ENCODE results near the gene AGRN. TPM values are rescaled to one million over a fixed set of nuclear protein-coding genes. Genes with fewer than 3 reads are reported as not detected.
A peak's percentile ranks its signal among the peaks of the same experiment; 100 is the strongest.

The AGRN gene
- total RNA-seq, 2 experiments from 2014 or later = 12.4 to 14.6 TPM

GRCh38 chr1:1034439-1034781 lies 14.5 kb downstream of the AGRN start:
- ChIA-PET CTCF (interaction anchor here (0.6 to 4.0 kb wide), 6 partner anchors 16 to 83 kb away, joined by 3 to 52 read pairs (median 6); partner anchors contain the start of gene AGRN), POLR2A (no interaction called here)
- Mint-ChIP-seq H3K36me3 (ENCODE audit: low read depth) (peaks cover 2% of the 10 kb centered on the region), H3K27me3 (ENCODE audit: low read depth) (peaks cover 2% of the 10 kb centered on the region), H3K27ac (no peak overlapping the region), H3K9me3 (ENCODE audit: insufficient read depth) (no peaks in the 10 kb centered on the region), H3K4me3 (peak overlapping the region; percentile 56), H3K4me1 (ENCODE audit: low read depth) (peaks cover 25% of the 10 kb centered on the region)
- no peak for ATAC-seq
- DNase-seq = no peak

- Mint-ChIP-seq H3K36me3 (ENCODE audit: low read depth) (peaks cover 2% of the 10 kb centered on the region), H3K27ac (no peak overlapping the region), H3K9me3 (ENCODE audit: insufficient read depth) (no peaks in the 10 kb centered on the region), H3K4me1 (ENCODE audit: low read depth) (peaks cover 32% of the 10 kb centered on the region), H3K4me3 (no peak overlapping the region), H3K27me3 (ENCODE audit: low read depth) (peaks cover 2% of the 10 kb centered on the region)
- POLR2A ChIA-PET = no interaction called here
- CTCF ChIA-PET = interaction anchor here (1.6 kb wide), 1 partner anchor 51 kb away, joined by 4 read pairs; no protein-coding TSS in a partner anchor
- no peak for ATAC-seq
- no peak for DNase-seq
Observed at GRCh38 chr1:1035291-1035943, 15.5 kb downstream of the AGRN start.

- peaks cover 2% of the 10 kb centered on the region for H3K36me3 Mint-ChIP-seq (ENCODE audit: low read depth)
- peaks cover 2% of the 10 kb centered on the region for H3K27me3 Mint-ChIP-seq (ENCODE audit: low read depth)
- H3K4me3 Mint-ChIP-seq = no peak overlapping the region
- no peak overlapping the region for H3K27ac Mint-ChIP-seq
- H3K9me3 Mint-ChIP-seq (ENCODE audit: insufficient read depth) = no peaks in the 10 kb centered on the region
- POLR2A ChIA-PET = interaction anchor here (1.7 to 3.4 kb wide), 3 partner anchors 18 to 26 kb away, joined by 4 to 26 read pairs (median 13); partner anchors contain the start of gene AGRN
- peaks cover 27% of the 10 kb centered on the region for H3K4me1 Mint-ChIP-seq (ENCODE audit: low read depth)
- CTCF ChIA-PET = interaction anchor here (0.6 to 4.2 kb wide), 3 partner anchors 19 to 26 kb away, joined by 3 to 27 read pairs (median 16); no protein-coding TSS in a partner anchor
- no peak for ATAC-seq
- DNase-seq = no peak
Observed at GRCh38 chr1:1037366-1038327, 17.7 kb downstream of the AGRN start.

- H3K4me1 Mint-ChIP-seq (ENCODE audit: low read depth) = peaks cover 27% of the 10 kb centered on the region
- DNase-seq (no peak), ATAC-seq (no peak)
- CTCF ChIA-PET = interaction anchor here (1.9 to 4.2 kb wide), 4 partner anchors 20 to 37 kb away, joined by 7 to 27 read pairs (median 13); no protein-coding TSS in a partner anchor
- POLR2A ChIA-PET = interaction anchor here (1.7 to 3.4 kb wide), 4 partner anchors 19 to 25 kb away, joined by 4 to 26 read pairs (median 16); partner anchors contain the start of genes AGRN and ISG15
- H3K27me3 Mint-ChIP-seq (ENCODE audit: low read depth) = peaks cover 2% of the 10 kb centered on the region
- H3K36me3 Mint-ChIP-seq (ENCODE audit: low read depth) = peaks cover 5% of the 10 kb centered on the region
- H3K4me3 Mint-ChIP-seq = no peak overlapping the region
- no peaks in the 10 kb centered on the region for H3K9me3 Mint-ChIP-seq (ENCODE audit: insufficient read depth)
- H3K27ac Mint-ChIP-seq = peak overlapping the region; percentile 52
Observed at GRCh38 chr1:1038694-1039093, 18.8 kb downstream of the AGRN start.

GRCh38 chr1:1039145-1039910 lies 19.4 kb downstream of the AGRN start:
- Mint-ChIP-seq H3K9me3 (ENCODE audit: insufficient read depth) (no peaks in the 10 kb centered on the region), H3K27ac (peak overlapping the region; percentile 58), H3K27me3 (ENCODE audit: low read depth) (peaks cover 2% of the 10 kb centered on the region), H3K4me3 (peak overlapping the region; percentile 49), H3K4me1 (ENCODE audit: low read depth) (peaks cover 27% of the 10 kb centered on the region), H3K36me3 (ENCODE audit: low read depth) (peaks cover 5% of the 10 kb centered on the region)
- DNase-seq = peak; percentile 52
- ChIA-PET CTCF (interaction anchor here (1.0 to 4.2 kb wide), 9 partner anchors 20 to 82 kb away, joined by 3 to 27 read pairs (median 9); partner anchors contain the start of gene ISG15), POLR2A (interaction anchor here (0.8 to 3.4 kb wide), 6 partner anchors 20 to 211 kb away, joined by 3 to 26 read pairs (median 8); partner anchors contain the start of genes AGRN and ISG15)
- ATAC-seq = no peak

- Mint-ChIP-seq H3K36me3 (ENCODE audit: low read depth) (peaks cover 5% of the 10 kb centered on the region), H3K4me3 (peak overlapping the region; percentile 49), H3K4me1 (ENCODE audit: low read depth) (peaks cover 27% of the 10 kb centered on the region), H3K27ac (peak overlapping the region; percentile 58), H3K9me3 (ENCODE audit: insufficient read depth) (no peaks in the 10 kb centered on the region), H3K27me3 (ENCODE audit: low read depth) (peaks cover 2% of the 10 kb centered on the region)
- ChIA-PET POLR2A (interaction anchor here (0.6 to 3.4 kb wide), 7 partner anchors 14 to 210 kb away, joined by 3 to 26 read pairs (median 4); partner anchors contain the start of genes AGRN and ISG15), CTCF (interaction anchor here (0.9 to 4.2 kb wide), 11 partner anchors 17 to 81 kb away, joined by 3 to 27 read pairs (median 7); partner anchors contain the start of gene ISG15)
- DNase-seq = peak; percentile 90
- peak; percentile 89 for ATAC-seq
Observed at GRCh38 chr1:1040004-1040991, 20.4 kb downstream of the AGRN start.

- Mint-ChIP-seq H3K36me3 (ENCODE audit: low read depth) (peaks cover 5% of the 10 kb centered on the region), H3K4me3 (no peak overlapping the region), H3K27ac (no peak overlapping the region), H3K27me3 (ENCODE audit: low read depth) (no peaks in the 10 kb centered on the region), H3K9me3 (ENCODE audit: insufficient read depth) (no peaks in the 10 kb centered on the region), H3K4me1 (ENCODE audit: low read depth) (peaks cover 25% of the 10 kb centered on the region)
- peak; percentile 27 for ATAC-seq
- ChIA-PET POLR2A (interaction anchor here (0.6 to 3.4 kb wide), 5 partner anchors 14 to 210 kb away, joined by 3 to 26 read pairs (median 4); partner anchors contain the start of genes AGRN and ISG15), CTCF (interaction anchor here (0.9 to 4.2 kb wide), 8 partner anchors 17 to 77 kb away, joined by 3 to 27 read pairs (median 10); partner anchors contain the start of gene ISG15)
- DNase-seq = no peak
Observed at GRCh38 chr1:1041092-1041523, 21.2 kb downstream of the AGRN start.

GRCh38 chr1:1041873-1042272 lies 22.0 kb downstream of the AGRN start:
- Mint-ChIP-seq H3K36me3 (ENCODE audit: low read depth) (peaks cover 5% of the 10 kb centered on the region), H3K4me1 (ENCODE audit: low read depth) (peaks cover 24% of the 10 kb centered on the region), H3K9me3 (ENCODE audit: insufficient read depth) (no peaks in the 10 kb centered on the region), H3K27ac (no peak overlapping the region), H3K27me3 (ENCODE audit: low read depth) (no peaks in the 10 kb centered on the region), H3K4me3 (no peak overlapping the region)
- DNase-seq = no peak
- POLR2A ChIA-PET = no interaction called here
- CTCF ChIA-PET = interaction anchor here (3.2 kb wide), 1 partner anchor 40 kb away, joined by 10 read pairs; no protein-coding TSS in a partner anchor
- ATAC-seq = no peak

- ATAC-seq (no peak), DNase-seq (no peak)
- Mint-ChIP-seq H3K27me3 (ENCODE audit: low read depth) (no peaks in the 10 kb centered on the region), H3K4me3 (no peak overlapping the region), H3K27ac (no peak overlapping the region), H3K9me3 (ENCODE audit: insufficient read depth) (no peaks in the 10 kb centered on the region), H3K36me3 (ENCODE audit: low read depth) (peaks cover 8% of the 10 kb centered on the region), H3K4me1 (ENCODE audit: low read depth) (peaks cover 22% of the 10 kb centered on the region)
- ChIA-PET POLR2A (no interaction called here), CTCF (no interaction called here)
Observed at GRCh38 chr1:1042835-1043234, 22.9 kb downstream of the AGRN start.

- Mint-ChIP-seq H3K9me3 (ENCODE audit: insufficient read depth) (no peaks in the 10 kb centered on the region), H3K27ac (no peak overlapping the region), H3K4me3 (no peak overlapping the region), H3K27me3 (ENCODE audit: low read depth) (no peaks in the 10 kb centered on the region), H3K4me1 (ENCODE audit: low read depth) (peaks cover 19% of the 10 kb centered on the region), H3K36me3 (ENCODE audit: low read depth) (peaks cover 8% of the 10 kb centered on the region)
- ChIA-PET POLR2A (no interaction called here), CTCF (interaction anchor here (1.6 kb wide), 1 partner anchor 11 kb away, joined by 6 read pairs; no protein-coding TSS in a partner anchor)
- ATAC-seq = no peak
- no peak for DNase-seq
Observed at GRCh38 chr1:1043411-1043810, 23.5 kb downstream of the AGRN start.
